HG02571 (cell line): Measurements from ENCODE around the gene NDNF.

ENCODE experiments used
- ATAC-seq: cut with Tn5 transposase; IDR thresholded peaks from one replicate; pipeline ENCODE4 v1.9.1; 2021; ENCODE audit warnings: mild to moderate bottlenecking, moderate library complexity; ENCODE audit not compliant: unreplicated experiment

NDNF gene

GRCh38 chr4:121072224-121073003 lies at the start of gene NDNF:
Gene NDNF, minus strand, starts transcription at chr4:121072535. Its CDS starts 26,698 bp downstream, at chr4:121045837.
- no peak for ATAC-seq

GRCh38 chr4:121119715-121120114 lies 47.4 kb upstream of the NDNF start:
- ATAC-seq, result no peak

- ATAC-seq, result no peak
These were observed 46.0 kb upstream of the NDNF start for GRCh38 chr4:121118344-121118743.

- no peak for ATAC-seq
These were observed 42.4 kb upstream of the NDNF start for GRCh38 chr4:121114756-121115155.

GRCh38 chr4:121112530-121112929 lies 40.2 kb upstream of the NDNF start:
- ATAC-seq, result no peak

- ATAC-seq, result no peak
These were observed 36.2 kb upstream of the NDNF start for GRCh38 chr4:121108557-121108956.

- no peak for ATAC-seq
These were observed 35.2 kb upstream of the NDNF start for GRCh38 chr4:121107507-121107906.

- no peak for ATAC-seq
These were observed 27.9 kb upstream of the NDNF start for GRCh38 chr4:121100093-121100775.

GRCh38 chr4:121098266-121098665 lies 25.9 kb upstream of the NDNF start:
- no peak for ATAC-seq

GRCh38 chr4:121096629-121097028 lies 24.3 kb upstream of the NDNF start:
- ATAC-seq, result no peak

- ATAC-seq, result no peak
These were observed 23.9 kb upstream of the NDNF start for GRCh38 chr4:121096191-121096590.

GRCh38 chr4:121094297-121094966 lies 22.1 kb upstream of the NDNF start:
- ATAC-seq, result no peak

- ATAC-seq, result no peak
These were observed 20.9 kb upstream of the NDNF start for GRCh38 chr4:121093261-121093660.

GRCh38 chr4:121091941-121092340 lies 19.6 kb upstream of the NDNF start:
- ATAC-seq, result no peak

- ATAC-seq, result no peak
These were observed 16.5 kb upstream of the NDNF start for GRCh38 chr4:121088867-121089266.

GRCh38 chr4:121079376-121079775 lies 7.0 kb upstream of the NDNF start:
- no peak for ATAC-seq

GRCh38 chr4:121077496-121077895 lies 5.2 kb upstream of the NDNF start:
- no peak for ATAC-seq

GRCh38 chr4:121076416-121076815 lies 4.1 kb upstream of the NDNF start:
- ATAC-seq, result no peak

- no peak for ATAC-seq
These were observed 1.5 kb upstream of the NDNF start for GRCh38 chr4:121073672-121074381.

- no peak for ATAC-seq
These were observed 685 bp upstream of the NDNF start for GRCh38 chr4:121073004-121073435.

GRCh38 chr4:121071640-121072223 lies 603 bp downstream of the NDNF start:
- no peak for ATAC-seq
